HG03097 (cell line): Measurements from ENCODE around the gene FAM72C.
A peak's percentile ranks its signal among the peaks of the same experiment; 100 is the strongest.
"Not testable (repeated sequence)": the region's sequence is repeated elsewhere in the genome, so short reads cannot be mapped to it uniquely, and the experiment has no call there.

Source experiments
- ATAC-seq: cut with Tn5 transposase; IDR thresholded peaks from one replicate; pipeline ENCODE4 v1.9.1; 2021; ENCODE audit not compliant: unreplicated experiment, low FRiP score

The FAM72C gene

DNA sequence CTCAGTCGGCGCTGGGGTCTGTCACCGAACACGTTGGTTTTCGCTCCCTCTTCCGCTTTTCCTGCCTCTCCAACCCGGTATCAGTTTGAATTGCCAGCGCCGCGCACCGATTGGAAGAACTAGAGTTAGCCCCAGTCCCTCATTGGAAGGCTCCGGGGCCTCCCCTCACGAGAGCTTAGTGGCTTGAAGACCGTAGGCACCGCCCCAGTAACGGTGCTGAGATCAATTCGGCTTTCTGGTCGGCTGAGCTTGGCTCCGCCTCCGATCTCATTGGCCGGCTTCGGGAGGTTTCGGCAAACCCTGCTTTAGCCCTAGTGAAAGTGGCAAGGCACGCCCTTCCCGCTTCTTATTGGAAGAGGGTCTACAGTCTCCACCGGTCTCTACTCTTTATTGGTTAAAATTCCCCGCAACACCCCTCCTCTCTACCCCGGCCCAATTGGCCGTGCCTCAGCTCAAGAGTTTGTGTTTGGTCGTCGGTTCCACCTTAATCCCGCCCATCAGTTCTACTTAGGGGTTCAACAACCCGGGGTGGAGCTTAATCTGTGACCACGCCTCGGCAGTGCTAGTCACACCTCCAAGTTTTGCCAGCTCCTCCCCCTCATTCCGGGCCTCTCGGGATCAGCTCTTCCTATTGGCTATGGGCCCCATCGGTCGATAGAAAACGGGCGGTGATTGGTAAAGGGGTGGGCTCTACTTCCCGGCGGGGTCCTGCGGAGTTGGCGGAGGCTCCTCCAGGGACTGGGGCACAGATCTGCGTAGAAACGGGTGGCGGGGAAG is at the start of gene FAM72C:
TSS of gene FAM72C (minus strand) at position 63 of the 777 bp plus-strand sequence. CDS start 845 bp downstream, outside the sequence.
- peak; percentile 84 for ATAC-seq

DNA sequence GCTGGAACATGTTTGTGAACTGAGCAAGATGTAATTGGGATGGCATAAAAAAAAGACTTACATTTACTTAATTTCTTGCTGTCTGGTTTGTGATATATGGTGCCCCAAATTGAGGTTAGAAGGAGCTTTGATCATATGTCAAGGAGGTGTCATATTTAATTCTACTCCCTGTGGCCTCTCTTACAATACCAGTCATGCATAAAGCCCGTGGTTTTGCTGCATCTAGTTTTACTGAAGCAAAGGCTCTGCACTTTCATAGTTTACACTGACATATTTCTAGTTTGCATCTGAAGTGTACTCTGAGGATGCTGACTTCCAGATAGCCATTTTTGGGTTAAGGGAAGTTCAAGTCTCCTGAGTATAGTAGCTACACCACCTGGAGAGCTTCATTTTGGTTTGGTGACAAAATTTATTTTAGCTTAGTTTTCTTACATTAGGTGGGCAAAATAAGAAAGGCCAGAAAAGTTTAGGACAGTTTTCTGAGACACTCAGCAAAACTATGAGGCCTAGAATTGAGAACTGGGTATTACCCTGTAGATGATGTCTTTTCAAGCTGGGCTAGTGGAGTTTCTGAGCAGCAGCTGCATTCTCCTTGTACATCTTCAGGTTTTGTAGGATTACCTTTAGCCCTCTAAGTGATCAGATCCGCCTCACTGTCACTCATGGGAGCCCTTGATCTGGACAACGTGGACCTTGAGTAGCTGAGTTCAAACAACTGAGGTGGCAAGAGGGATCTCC is 48.4 kb upstream of the FAM72C start:
- not testable (repeated sequence) for ATAC-seq

DNA sequence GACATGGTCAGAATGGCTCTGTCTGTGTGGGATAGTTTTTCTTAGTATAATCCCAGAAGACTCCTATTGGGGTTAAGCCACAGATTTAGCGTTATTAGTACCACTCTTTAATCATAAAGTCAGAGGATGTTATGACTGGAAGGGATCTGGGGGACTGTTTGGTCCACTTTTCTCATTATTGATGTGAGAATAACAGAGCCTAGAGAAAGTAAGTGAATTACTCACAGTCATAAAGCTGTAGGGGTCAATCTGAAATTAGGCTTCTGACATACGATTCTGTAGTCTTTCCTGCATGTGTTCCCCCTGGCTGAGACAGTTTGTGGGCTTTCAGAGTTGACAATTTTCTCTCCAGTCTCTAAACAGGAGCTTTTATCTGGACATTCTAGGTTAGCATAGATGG is 47.3 kb upstream of the FAM72C start:
- ATAC-seq: not testable (repeated sequence)

- ATAC-seq: not testable (repeated sequence)
These were observed 43.6 kb upstream of the FAM72C start for GRCh38 chr1:144015180-144015966.

- ATAC-seq: not testable (repeated sequence)
These were observed 42.7 kb upstream of the FAM72C start for GRCh38 chr1:144014528-144014927.

DNA sequence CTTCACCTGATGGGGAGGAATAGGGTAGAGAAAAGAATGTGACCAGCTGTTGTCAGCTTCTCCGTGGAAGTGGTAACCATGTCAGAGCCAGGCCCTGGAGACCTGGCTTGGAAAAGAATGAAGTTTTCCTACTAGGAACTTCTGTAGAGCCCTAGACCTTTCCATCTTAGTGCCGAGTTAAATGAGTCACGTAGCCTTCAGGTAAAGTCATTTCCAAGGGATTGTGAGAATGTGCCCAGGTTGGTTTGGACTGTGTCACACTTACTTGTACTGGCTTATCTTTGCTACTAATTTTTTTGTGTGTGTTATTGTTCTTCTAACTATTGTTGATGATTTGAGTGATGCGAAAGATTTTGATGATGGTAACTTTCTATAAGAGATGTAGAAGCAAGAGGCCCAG is 42.3 kb upstream of the FAM72C start:
- not testable (repeated sequence) for ATAC-seq

GRCh38 chr1:144012168-144012733 is 40.5 kb upstream of the FAM72C start:
- ATAC-seq: peak; percentile 98

DNA sequence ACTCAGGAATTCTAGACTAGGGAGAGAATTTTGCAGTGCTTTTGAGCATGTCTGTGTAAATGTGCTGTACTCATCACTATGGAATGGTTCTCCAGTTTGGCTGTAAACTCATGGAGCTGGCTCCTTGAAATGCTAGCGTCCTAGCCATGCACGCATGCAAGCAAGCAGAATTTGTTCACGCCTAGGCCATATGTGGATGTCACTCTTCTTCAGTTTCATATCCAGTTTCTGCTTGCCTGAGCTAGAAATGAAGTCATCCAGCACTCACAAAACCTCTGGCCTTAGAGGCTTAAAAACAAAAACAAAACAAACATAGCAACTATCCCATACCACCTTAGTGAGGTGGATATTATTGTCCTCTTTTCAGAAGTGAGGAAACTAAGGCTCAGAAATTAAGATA is 37.6 kb upstream of the FAM72C start:
- ATAC-seq: not testable (repeated sequence)

GRCh38 chr1:144004259-144004658 is 32.5 kb upstream of the FAM72C start:
- ATAC-seq: not testable (repeated sequence)

- not testable (repeated sequence) for ATAC-seq
These were observed 31.7 kb upstream of the FAM72C start for GRCh38 chr1:144003306-144004029.

GRCh38 chr1:144002141-144002881 is 30.5 kb upstream of the FAM72C start:
- not testable (repeated sequence) for ATAC-seq

DNA sequence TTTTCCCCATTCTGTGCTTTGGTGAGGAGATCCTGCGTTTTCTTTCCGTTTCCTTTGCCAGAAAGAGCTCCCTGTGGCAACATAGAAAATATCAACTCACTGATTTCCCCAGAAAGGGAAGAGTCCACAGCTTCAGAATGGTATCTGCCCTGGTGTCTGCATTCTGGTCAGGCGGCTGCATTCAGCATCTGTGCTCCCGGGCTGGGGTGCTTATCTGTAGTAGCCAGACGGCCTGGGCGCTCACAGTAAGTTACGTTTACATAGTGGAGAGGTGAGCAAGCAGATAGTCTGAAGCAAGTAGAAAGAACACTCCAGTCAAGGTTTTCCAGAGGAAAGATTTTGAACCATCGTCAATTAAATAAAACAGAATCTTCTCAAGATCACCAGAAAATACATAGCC is 29.3 kb upstream of the FAM72C start:
- not testable (repeated sequence) for ATAC-seq

DNA sequence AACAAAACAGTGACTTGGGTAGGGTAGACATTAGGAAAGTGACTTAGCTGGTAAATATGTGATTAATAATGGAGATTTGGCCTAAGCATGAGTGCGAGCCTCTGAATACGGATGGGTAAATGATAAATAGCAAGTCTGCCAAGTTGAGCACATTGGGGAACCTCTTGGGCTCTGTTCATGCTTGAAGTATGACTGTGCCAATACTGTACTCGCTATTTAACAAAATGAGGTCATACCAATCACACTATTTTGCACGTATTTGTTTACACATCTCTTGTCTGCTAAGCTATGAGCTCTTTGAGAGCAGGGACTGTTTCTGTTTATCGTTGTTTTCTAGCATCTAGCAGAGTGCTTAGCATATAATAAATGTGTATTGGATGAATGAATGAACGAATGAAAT is 24.2 kb upstream of the FAM72C start:
- not testable (repeated sequence) for ATAC-seq

- ATAC-seq: not testable (repeated sequence)
These were observed 21.6 kb upstream of the FAM72C start for GRCh38 chr1:143993301-143993907.

GRCh38 chr1:143990699-143991098 is 18.9 kb upstream of the FAM72C start:
- ATAC-seq: not testable (repeated sequence)

- not testable (repeated sequence) for ATAC-seq
These were observed 17.9 kb upstream of the FAM72C start for GRCh38 chr1:143989719-143990118.

- not testable (repeated sequence) for ATAC-seq
These were observed 17.6 kb upstream of the FAM72C start for GRCh38 chr1:143989427-143989712.

DNA sequence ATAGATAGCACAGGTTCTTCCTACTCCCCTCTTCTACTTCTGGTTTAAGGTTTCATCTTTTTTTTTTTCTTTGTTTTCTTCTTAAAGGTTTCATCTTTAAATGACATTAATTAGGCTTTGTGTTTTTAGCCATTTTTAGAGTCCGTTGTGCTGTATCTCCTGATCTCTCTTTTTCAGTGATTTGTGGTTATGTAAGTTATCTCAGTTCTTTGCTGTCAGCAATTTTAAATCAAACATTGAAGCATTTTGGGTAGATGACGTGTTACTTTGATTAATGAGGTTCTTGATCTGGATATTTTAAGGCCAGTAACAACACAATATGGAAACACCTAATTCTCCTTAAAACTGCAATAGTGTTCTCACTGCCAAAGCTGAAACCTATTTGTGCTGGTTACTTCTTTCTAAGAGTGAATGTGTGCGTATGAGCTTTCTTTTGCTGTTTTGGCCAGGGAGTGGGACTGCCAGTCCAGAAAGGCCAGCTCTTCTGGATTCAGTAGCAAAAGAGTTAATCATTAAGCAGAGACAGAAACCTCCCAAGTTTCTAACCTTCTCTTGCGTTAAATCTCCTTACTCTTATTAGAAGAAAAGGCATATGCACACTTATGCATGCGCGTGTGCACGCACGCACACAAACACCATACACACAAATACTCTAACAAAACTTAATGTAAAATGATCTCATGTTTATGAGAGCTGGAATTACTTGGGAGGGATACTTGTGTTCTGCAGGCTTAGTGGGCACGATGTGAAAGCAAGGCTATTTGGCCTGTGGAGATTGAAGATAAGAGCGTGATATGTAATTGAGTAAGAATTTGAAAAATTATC is 17.0 kb upstream of the FAM72C start:
- ATAC-seq: not testable (repeated sequence)
